Progenitor cell of endocrine pancreas (in vitro differentiated cells): ENCODE measurements around the gene HEMK1. TPM values are rescaled to one million over a fixed set of nuclear protein-coding genes. Genes with fewer than 3 reads are reported as not detected.
A peak's percentile ranks its signal among the peaks of the same experiment; 100 is the strongest.

ENCODE experiments used
- DNase-seq: peaks from one replicate; pipeline ENCODE4 v3.0.0; 2021; ENCODE audit warnings: low spot score; ENCODE audit not compliant: unreplicated experiment
- H3K27ac Mint-ChIP-seq: 2 replicates; pipeline ENCODE4 v1.8.0; 2021; ENCODE audit warnings: mild to moderate bottlenecking, moderate library complexity, mixed read lengths
- H3K27me3 Mint-ChIP-seq: 2 replicates; pipeline ENCODE4 v1.8.0; 2021; ENCODE audit warnings: mixed read lengths
- H3K36me3 Mint-ChIP-seq: 2 replicates; pipeline ENCODE4 v1.8.0; 2022; ENCODE audit warnings: mixed read lengths; ENCODE audit not compliant: insufficient read depth
- H3K4me1 Mint-ChIP-seq: 2 replicates; pipeline ENCODE4 v1.8.0; 2021; ENCODE audit warnings: low read depth, mixed read lengths
- H3K4me3 Mint-ChIP-seq: 2 replicates; pipeline ENCODE4 v1.8.0; 2021; ENCODE audit warnings: low read depth, mild to moderate bottlenecking, moderate library complexity, mixed read lengths
- H3K9me3 Mint-ChIP-seq: 2 replicates; pipeline ENCODE4 v1.8.0; 2021; ENCODE audit warnings: low read depth, mixed read lengths
- total RNA-seq: library from RNA; stranded (reverse); gene quantifications from 2 replicates; pipeline ENCODE4 v1.2.1, GENCODE V29; 2021
- TF ChIP-seq, protein P1 (sequence below): fragments of 200-600 bp; sonication (generic); IDR thresholded peaks from one replicate; pipeline ENCODE4 v1.5.0; 2021; ENCODE audit warnings: antibody characterized with exemption, mild to moderate bottlenecking; ENCODE audit not compliant: unreplicated experiment

The HEMK1 gene
- total RNA-seq, 1 donor from 2014 or later: 23.7 TPM

DNA sequence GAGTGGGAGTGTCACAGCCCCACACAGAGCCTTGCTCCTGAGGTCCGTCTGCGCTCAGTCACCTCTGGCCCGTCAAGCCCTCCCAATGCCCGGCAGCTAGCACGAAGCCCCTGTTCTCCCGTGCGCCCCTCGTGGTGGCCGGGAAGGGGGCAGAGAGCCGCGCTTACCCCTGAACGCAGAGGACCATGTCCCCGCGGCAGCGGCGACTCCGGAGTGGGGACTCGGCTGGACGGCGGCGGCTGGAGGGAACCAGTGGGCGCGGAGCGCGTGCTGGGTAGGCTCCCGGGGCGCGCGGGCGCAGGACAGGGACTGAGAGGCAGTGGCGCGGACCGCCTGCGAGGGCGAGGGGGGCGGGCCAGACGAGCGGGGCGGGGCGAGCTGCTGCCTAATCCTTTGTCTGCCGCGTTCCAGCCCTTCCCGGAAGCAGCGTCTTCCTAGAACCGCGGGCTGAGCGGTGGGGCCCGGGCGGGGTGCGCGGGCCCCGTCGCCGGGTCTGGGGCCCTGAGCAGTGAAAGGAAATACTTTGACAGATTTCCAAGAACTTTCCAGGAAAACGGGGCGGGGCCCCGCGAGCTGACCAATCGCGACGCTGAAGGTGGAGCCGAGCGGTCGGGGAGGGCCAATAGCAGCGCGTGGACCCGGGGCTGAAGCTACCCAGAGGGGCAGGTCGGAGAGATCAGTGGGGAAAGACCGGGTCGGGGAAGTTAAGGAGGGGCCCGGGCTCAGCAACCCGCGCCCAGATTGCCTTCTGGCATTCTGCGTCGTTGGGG, 42.3 kb downstream of the HEMK1 start, which contains the start of gene CISH:
Gene CISH, minus strand, starts transcription at position 311 of the 770 bp plus-strand sequence. Its CDS starts 124 bp downstream, at position 187.
- peak; percentile 88 for DNase-seq
- Mint-ChIP-seq H3K4me3 (peak within 1 kb of the TSS; percentile 83), H3K4me1 (peaks cover 22% of the 10 kb centered on the region), H3K9me3 (no peaks in the 10 kb centered on the region), H3K36me3 (no peaks in the 10 kb centered on the region), H3K27ac (peak within 1 kb of the TSS; percentile 96), H3K27me3 (peaks cover 18% of the 10 kb centered on the region)
- TF ChIP-seq, protein P1, sequence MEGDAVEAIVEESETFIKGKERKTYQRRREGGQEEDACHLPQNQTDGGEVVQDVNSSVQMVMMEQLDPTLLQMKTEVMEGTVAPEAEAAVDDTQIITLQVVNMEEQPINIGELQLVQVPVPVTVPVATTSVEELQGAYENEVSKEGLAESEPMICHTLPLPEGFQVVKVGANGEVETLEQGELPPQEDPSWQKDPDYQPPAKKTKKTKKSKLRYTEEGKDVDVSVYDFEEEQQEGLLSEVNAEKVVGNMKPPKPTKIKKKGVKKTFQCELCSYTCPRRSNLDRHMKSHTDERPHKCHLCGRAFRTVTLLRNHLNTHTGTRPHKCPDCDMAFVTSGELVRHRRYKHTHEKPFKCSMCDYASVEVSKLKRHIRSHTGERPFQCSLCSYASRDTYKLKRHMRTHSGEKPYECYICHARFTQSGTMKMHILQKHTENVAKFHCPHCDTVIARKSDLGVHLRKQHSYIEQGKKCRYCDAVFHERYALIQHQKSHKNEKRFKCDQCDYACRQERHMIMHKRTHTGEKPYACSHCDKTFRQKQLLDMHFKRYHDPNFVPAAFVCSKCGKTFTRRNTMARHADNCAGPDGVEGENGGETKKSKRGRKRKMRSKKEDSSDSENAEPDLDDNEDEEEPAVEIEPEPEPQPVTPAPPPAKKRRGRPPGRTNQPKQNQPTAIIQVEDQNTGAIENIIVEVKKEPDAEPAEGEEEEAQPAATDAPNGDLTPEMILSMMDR: peak; percentile 74

DNA sequence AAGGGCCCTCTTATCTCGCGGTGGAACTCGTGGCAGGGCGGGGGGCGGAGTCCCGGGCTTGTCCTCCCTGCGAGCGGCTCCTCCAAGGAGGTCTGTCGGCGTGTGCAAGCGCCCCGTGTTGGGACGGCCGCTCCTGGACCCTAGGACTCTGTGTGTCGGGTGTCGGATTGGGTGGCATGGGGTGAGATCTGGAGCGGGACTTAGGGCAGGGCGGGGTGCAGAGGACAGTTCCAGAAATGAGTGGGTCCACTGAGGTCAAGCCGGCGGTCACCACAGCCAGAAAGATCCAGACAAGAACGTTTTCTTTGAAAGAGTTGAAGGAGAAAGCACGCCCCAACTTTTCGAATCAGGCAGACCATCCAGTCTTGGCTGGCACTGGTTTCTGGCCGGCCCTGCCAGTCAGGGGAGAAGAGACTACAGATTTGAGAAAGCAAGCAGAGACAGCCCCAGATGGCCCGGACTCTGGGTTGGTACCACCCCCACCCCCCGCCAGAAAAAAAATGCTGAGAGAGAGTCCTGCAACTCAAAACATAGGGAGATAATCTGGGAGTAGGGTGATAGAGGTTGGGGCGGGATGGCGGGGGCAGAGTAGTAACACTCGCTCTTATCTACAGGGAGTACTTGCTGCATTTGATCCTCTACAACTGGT, 43.0 kb downstream of the HEMK1 start:
- Mint-ChIP-seq H3K27ac (peak overlapping the region; percentile 96), H3K36me3 (no peaks in the 10 kb centered on the region), H3K9me3 (no peaks in the 10 kb centered on the region), H3K27me3 (peaks cover 18% of the 10 kb centered on the region), H3K4me1 (peaks cover 22% of the 10 kb centered on the region), H3K4me3 (peak overlapping the region; percentile 83)
- TF ChIP-seq, protein P1: no peak
- no peak for DNase-seq

DNA sequence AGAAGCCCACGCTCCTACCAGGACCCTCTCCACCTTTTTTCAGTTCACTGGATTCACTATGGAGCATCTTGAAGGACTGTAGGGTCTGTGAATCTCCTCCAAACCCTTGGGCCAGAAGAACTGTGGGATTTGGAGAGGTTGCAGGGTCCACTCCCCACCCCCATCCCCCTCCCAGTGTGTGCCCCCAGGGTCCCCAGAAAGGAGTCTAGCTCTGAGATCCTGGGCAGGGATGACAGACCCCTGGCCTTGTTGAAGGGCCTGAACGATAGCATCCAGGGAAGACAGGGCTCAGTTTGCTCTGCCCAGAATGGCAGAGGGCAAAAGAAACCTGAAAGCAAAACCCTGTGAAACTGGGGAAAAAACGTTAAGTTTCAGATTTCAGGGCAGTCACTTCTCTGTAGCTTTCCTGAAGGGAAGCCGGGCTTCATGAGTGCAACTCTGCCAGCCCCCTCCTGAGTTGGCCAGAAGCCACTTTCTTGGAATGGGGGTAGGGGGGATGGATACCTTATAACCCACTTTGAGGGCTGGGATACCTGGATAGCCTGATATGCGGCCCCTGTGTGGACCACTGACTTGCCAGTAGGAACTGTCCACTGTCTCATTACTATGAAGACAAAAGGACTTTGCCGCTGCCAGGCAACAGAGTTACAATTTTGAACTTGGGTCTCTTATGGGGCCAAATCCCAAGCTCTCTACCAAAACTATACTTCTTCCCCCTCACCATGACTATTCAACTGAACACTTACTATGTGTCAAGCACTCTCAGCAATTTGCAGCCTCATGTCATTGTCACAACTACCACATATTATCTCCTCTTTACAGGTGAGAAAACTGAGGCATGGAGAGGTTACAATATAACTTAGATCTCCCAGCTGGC, 43.9 kb downstream of the HEMK1 start:
- Mint-ChIP-seq H3K9me3 (no peaks in the 10 kb centered on the region), H3K4me1 (peaks cover 27% of the 10 kb centered on the region), H3K36me3 (no peaks in the 10 kb centered on the region), H3K4me3 (peak overlapping the region; percentile 83), H3K27ac (no peak overlapping the region), H3K27me3 (peaks cover 18% of the 10 kb centered on the region)
- TF ChIP-seq, protein P1: no peak
- no peak for DNase-seq

DNA sequence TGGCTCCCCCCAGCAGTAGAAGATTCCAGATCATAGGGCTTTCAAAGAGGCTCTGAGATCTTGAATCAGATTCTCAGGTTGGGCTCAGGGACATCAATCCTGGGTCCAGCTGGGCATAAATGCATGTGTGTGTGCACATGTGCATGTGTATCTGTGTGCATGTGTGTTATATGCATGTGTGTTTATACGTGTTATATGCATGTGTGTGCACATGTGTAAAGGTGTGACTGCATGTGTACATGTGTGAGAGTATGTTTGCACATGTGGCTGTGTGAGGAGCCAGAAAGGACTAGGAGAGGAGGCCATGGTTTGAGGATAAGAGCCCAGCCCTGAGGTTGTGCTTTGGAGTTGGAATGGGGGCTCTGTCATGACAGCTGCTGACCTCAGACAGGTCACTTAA, 45.9 kb downstream of the HEMK1 start:
- TF ChIP-seq, protein P1: no peak
- H3K9me3 Mint-ChIP-seq: no peaks in the 10 kb centered on the region
- H3K27me3 Mint-ChIP-seq: peaks cover 18% of the 10 kb centered on the region
- no peak for DNase-seq
- H3K36me3 Mint-ChIP-seq: no peaks in the 10 kb centered on the region
- no peak overlapping the region for H3K4me3 Mint-ChIP-seq
- H3K4me1 Mint-ChIP-seq: peaks cover 26% of the 10 kb centered on the region
- H3K27ac Mint-ChIP-seq: no peak overlapping the region
